Inferior parietal cortex (tissue), 1 donor: ENCODE measurements around the gene KPTN.
"Not testable (repeated sequence)": the region's sequence is repeated elsewhere in the genome, so short reads cannot be mapped to it uniquely, and the experiment has no call there.

Experiments used
- DNase-seq: peaks from one replicate; pipeline ENCODE4 v3.0.0-alpha.2; 2016; ENCODE audit errors: extremely low spot score

Gene KPTN

DNA sequence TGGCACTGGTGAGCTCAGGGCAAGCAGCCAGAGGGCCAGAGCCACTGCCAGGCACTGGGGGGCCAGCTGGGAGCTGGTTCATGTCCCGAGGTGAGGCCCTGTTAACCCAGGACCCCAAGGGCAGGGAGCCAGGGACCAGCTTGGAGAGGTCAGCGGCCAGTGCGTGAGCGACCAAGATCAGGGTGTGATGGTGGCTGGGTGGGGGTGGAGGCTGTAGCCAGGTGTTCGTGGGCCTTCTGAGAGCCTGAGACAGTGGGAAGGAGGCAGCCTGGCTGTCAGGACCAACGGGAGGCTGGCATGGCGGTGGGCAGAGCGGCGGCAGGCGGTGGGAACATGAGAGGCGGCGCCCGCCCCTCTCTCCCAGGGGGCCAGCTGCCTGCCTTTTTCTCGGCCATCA, 8.1 kb upstream of the KPTN start:
- no peak for DNase-seq

GRCh38 chr19:47491358-47492136, 7.5 kb upstream of the KPTN start:
- no peak for DNase-seq

GRCh38 chr19:47490847-47491246, 6.8 kb upstream of the KPTN start:
- no peak for DNase-seq

- DNase-seq = no peak
Observed at GRCh38 chr19:47490031-47490430, 6.0 kb upstream of the KPTN start.

GRCh38 chr19:47489072-47489914, 5.3 kb upstream of the KPTN start:
- no peak for DNase-seq

GRCh38 chr19:47487551-47488515, 3.8 kb upstream of the KPTN start:
- DNase-seq = no peak

GRCh38 chr19:47486900-47487299, 2.9 kb upstream of the KPTN start:
- no peak for DNase-seq

DNA sequence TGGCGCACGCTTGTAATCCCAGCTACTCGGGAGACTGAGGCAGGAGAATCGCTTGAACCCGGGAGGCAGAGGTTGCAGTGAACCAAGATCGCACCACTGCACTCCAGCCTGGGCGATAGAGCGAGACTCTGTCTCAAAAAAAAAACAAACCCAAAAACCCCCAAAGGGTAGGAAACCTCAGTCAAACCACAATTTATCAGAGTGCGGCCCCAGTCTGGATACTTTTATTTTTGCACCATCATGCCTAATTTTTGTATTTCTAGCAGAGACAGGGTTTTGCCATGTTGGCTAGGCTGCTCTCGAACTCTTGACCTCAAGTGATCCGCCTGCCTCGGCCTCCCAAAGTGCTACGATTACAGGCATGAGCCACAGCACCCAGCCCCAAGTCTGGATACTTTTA, 2.2 kb upstream of the KPTN start:
- not testable (repeated sequence) for DNase-seq

DNA sequence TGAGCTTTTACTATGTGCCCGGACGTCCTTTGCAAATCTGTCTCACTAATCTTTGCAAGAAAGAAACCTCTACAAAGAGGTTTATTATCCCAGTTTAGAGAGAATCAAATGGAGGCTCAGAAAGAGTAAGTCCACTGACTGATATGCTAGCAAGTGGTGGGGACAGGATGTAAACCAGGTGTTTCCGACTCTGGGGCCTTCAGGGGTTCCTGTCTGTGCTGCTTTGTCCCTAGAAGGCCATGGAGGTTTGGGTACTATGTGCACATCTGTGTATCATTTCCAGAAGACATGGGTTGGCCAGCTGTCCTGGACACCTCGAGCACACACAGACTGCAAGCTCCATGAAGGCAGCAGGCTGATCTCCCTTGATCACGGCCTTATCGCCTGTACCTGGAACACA, 1.2 kb upstream of the KPTN start:
- no peak for DNase-seq

GRCh38 chr19:47483200-47483599, 819 bp downstream of the KPTN start:
- DNase-seq = no peak

- no peak for DNase-seq
Observed at GRCh38 chr19:47481460-47482052, 2.5 kb downstream of the KPTN start.

- DNase-seq = no peak
Observed at GRCh38 chr19:47480658-47481057, 3.4 kb downstream of the KPTN start.

DNA sequence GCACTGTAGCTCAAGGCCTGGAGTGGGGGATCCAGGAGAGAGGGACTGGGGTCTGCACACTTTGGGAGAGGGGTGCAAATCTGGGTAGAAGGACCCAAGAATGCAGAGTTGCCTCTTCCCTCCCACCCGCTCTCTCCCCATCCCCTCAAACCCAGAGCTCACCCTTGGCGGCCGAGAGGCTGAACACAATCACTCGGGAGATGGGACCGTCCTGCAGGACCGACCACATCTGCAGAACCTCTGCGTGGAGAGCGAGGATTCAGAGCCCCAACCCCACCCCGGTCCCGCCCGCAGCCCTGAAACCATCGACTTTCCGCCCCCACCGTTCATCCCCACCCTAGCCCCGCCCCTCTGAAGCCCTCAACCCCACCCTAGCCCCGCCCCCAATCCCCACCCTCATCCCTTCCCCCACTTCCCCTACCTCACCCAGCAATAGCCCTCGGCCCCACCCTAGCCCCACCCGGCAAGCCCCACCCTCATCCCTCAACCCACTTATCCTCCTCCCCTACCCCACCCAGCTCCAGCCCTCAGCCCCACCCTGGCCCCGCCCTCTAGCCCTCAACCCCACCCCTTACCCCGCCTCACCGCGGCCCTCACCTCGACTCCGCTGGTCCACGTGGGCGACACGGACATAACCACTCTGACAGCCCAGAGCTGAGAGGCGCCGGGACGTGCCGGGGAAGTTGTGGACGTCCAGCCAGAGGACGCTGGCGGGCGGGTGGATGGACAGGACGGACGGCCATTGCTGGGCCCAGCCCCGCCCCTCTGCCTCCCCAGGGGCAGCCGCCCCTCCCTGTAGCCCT, 4.1 kb downstream of the KPTN start:
- DNase-seq = no peak

DNA sequence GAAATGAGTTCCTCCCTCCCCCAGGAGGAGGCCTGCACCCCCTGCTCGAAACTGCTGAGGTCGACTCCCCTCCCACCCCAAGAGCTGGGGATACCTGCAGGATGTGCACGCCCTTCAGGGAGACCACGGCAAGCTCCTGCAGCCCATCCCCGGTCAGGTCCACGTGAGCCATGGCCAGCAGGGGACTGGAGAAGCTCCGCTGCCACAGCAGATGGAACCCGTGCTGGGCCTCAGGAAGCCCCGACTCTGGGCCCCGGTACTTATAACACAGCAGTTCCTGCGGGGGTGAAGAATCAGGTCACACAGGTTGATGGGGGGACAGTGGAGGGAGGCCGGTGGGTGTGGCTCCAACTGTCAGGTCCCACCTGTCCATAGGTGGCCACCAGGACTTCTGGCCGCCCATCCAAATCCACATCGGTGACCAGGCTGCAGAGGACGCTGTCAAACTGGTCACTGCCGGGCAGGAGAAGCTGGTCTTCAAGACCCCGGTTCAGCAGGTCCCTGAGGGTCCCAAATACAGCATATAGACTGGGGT, 7.5 kb downstream of the KPTN start:
- DNase-seq = no peak

DNA sequence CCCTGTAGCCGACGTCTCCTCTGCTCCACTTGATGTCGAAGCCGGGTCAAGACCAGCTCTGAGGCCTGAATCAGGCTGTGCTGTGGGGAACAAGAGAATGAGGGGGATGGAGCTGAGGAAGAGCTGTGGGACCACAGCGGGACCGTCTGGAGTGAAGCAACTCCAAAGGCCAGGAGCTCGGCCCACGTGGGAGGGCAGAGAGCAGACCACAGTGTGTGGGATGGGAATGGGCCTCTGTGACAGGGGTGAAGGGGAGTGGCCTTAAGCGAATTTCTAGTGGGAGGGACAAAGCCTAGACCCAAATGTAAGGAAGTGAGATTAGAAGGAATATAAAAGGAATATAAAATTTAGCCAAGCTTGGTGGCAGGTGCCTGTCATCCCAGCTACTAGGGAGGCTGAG, 8.6 kb downstream of the KPTN start:
- DNase-seq = no peak

DNA sequence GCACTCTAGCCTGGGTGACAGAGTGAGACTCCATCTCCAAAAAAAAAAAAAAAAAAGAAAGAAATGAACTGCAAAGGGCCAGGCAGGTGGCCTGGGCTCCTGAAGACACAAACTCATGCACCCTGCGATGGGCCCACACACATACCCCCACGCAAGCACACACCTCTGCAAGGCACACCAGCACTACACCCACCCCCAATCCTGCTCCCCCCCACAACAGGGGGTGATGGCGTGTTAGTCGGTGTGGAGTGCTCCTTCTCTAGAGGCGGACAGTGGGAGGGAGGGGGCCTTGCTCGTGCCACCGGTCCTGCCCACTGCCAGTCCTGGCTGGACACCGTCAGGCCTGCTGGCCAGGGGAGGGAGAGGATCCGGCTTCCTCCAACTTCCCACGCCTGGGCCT, 10.7 kb downstream of the KPTN start:
- DNase-seq = no peak

GRCh38 chr19:47471733-47472457, 12.1 kb downstream of the KPTN start, which contains the start of gene SLC8A2:
TSS of gene SLC8A2 (minus strand) at chr19:47471893. CDS start at chr19:47466403, 5,490 bp downstream.
- no peak for DNase-seq

GRCh38 chr19:47471381-47471732, 12.7 kb downstream of the KPTN start:
- DNase-seq = no peak

DNA sequence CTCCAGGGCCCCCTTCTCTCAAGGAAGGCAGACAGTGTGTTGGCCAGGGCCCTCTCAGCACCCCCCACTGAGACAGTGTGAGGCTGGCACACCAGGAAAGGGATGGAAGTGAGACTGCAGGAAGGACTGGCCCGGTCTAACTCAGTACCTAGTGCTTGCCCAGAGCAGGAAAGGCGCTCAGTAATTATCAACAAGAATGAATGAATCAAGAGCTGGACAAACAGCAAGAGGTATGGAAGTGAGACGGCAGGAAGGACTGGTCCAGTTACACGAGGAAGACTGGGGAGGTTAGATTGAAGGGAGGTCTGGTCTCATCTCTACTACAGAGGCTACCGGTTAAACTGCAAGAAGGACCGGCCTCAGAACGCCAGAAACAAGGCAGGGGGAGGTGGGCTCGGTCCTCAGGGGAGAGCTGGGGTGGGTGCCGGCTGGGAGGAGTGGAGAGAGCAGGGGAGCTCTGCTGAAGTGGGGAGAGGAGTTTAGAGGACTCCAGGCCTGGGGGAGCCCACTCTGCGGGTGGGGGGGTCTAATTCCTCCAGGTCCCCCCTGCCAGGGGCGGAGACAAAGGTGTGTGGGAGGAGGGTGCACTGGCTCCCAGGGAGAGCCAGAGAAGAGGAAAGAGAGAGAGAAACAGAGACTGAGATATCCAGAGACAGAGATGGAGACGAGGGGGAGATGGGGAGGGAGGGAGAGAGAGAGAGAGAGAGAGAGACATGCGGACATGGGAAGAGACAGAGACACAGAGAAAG, 13.4 kb downstream of the KPTN start:
- DNase-seq = no peak
